H54 (cell line): ENCODE measurements around the gene FSTL1.
A peak's percentile ranks its signal among the peaks of the same experiment; 100 is the strongest.

Experiments
- DNase-seq: peaks from one replicate; pipeline ENCODE4 v3.0.0; 2011; ENCODE audit warnings: low spot score, mixed read lengths; ENCODE audit not compliant: insufficient read length
- FAIRE-seq: peaks from 3 replicates; lab custom pipeline; 2011; peaks lifted over from hg19 to GRCh38; lab: Jason Lieb, UNC
- POLR2A ChIP-seq: IDR thresholded peaks from 2 replicates; pipeline ENCODE4 v1.6.1; 2011; ENCODE audit warnings: low read depth, mild to moderate bottlenecking, low read length

The FSTL1 gene

GRCh38 chr3:120473896-120474675, 23.3 kb upstream of the FSTL1 start:
- no peak for TF ChIP-seq POLR2A
- no peak for FAIRE-seq
- no peak for DNase-seq

GRCh38 chr3:120473389-120473788, 22.6 kb upstream of the FSTL1 start:
- FAIRE-seq (no peak), DNase-seq (no peak)
- no peak for TF ChIP-seq POLR2A

GRCh38 chr3:120472121-120472844, 21.5 kb upstream of the FSTL1 start:
- DNase-seq (no peak), FAIRE-seq (no peak)
- no peak for TF ChIP-seq POLR2A

- no peak for TF ChIP-seq POLR2A
- FAIRE-seq: no peak
- no peak for DNase-seq
These were observed 20.9 kb upstream of the FSTL1 start for GRCh38 chr3:120471643-120472042.

- no peak for TF ChIP-seq POLR2A
- DNase-seq (no peak), FAIRE-seq (no peak)
These were observed 20.1 kb upstream of the FSTL1 start for GRCh38 chr3:120470870-120471269.

- FAIRE-seq (no peak), DNase-seq (no peak)
- no peak for TF ChIP-seq POLR2A
These were observed 19.1 kb upstream of the FSTL1 start for GRCh38 chr3:120469882-120470301.

- DNase-seq (no peak), FAIRE-seq (peak; percentile 6)
- TF ChIP-seq POLR2A: no peak
These were observed 18.6 kb upstream of the FSTL1 start for GRCh38 chr3:120469440-120469839.

- TF ChIP-seq POLR2A: no peak
- DNase-seq (no peak), FAIRE-seq (no peak)
These were observed 18.0 kb upstream of the FSTL1 start for GRCh38 chr3:120468635-120469295.

- TF ChIP-seq POLR2A: no peak
- DNase-seq (no peak), FAIRE-seq (no peak)
These were observed 11.7 kb upstream of the FSTL1 start for GRCh38 chr3:120462409-120462959.

- TF ChIP-seq POLR2A: no peak
- FAIRE-seq: no peak
- DNase-seq: no peak
These were observed 10.6 kb upstream of the FSTL1 start for GRCh38 chr3:120461416-120461815.

- TF ChIP-seq POLR2A: no peak
- FAIRE-seq (no peak), DNase-seq (no peak)
These were observed 10.1 kb upstream of the FSTL1 start for GRCh38 chr3:120460862-120461261.

- TF ChIP-seq POLR2A: no peak
- FAIRE-seq (no peak), DNase-seq (no peak)
These were observed 9.5 kb upstream of the FSTL1 start for GRCh38 chr3:120460181-120460790.

- FAIRE-seq: no peak
- DNase-seq: no peak
- no peak for TF ChIP-seq POLR2A
These were observed 8.4 kb upstream of the FSTL1 start for GRCh38 chr3:120459196-120459595.
